Astrocyte (in vitro differentiated cells and primary cell): ENCODE data around the gene SLFN12.

ENCODE experiments used
- EZH2 ChIP-seq: IDR thresholded peaks from 2 replicates; pipeline ENCODE4 v1.6.1; 2012; ENCODE audit warnings: mild to moderate bottlenecking, low read length, inconsistent platforms; ENCODE audit not compliant: insufficient read depth
- TF ChIP-seq, protein P1 (sequence below): IDR thresholded peaks from 2 replicates; pipeline ENCODE4 v1.5.1; 2011; ENCODE audit warnings: low read depth, mild to moderate bottlenecking, inconsistent platforms, low read length, moderate library complexity; ENCODE audit not compliant: insufficient read depth

DNA sequence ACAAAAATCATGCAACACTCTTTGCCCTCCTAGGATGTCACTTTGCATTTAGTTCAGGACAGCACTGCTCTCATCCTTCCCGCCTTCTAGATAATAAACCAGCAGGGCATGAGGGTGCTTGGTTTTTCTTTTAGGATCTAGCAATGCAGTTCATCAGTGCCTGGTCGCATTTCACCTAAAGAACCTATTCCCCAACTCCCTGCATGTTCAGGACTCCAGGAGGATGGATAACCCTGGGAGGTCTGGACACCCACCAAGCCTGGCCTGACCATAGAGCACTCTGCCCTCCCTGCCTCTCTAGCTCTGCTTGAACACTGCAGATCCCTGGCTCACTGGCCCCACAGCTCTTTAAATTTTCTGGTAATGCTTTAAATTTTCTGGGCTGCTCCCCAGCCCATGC, 2.6 kb downstream of the SLFN12 start:
- TF ChIP-seq, protein P1, sequence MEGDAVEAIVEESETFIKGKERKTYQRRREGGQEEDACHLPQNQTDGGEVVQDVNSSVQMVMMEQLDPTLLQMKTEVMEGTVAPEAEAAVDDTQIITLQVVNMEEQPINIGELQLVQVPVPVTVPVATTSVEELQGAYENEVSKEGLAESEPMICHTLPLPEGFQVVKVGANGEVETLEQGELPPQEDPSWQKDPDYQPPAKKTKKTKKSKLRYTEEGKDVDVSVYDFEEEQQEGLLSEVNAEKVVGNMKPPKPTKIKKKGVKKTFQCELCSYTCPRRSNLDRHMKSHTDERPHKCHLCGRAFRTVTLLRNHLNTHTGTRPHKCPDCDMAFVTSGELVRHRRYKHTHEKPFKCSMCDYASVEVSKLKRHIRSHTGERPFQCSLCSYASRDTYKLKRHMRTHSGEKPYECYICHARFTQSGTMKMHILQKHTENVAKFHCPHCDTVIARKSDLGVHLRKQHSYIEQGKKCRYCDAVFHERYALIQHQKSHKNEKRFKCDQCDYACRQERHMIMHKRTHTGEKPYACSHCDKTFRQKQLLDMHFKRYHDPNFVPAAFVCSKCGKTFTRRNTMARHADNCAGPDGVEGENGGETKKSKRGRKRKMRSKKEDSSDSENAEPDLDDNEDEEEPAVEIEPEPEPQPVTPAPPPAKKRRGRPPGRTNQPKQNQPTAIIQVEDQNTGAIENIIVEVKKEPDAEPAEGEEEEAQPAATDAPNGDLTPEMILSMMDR = no peak
- TF ChIP-seq EZH2 = no peak
